HG03039 (cell line): ENCODE measurements around the gene TBX2.

Experiments
- ATAC-seq: cut with Tn5 transposase; IDR thresholded peaks from one replicate; pipeline ENCODE4 v1.9.1; 2021; ENCODE audit warnings: mild to moderate bottlenecking, moderate library complexity; ENCODE audit not compliant: unreplicated experiment

Gene TBX2

GRCh38 chr17:61368832-61369450 lies 30.7 kb upstream of the TBX2 start:
- ATAC-seq, result no peak

GRCh38 chr17:61369751-61370150 lies 29.9 kb upstream of the TBX2 start:
- ATAC-seq, result no peak

GRCh38 chr17:61371179-61371578 lies 28.5 kb upstream of the TBX2 start:
- ATAC-seq, result no peak

- no peak for ATAC-seq
Observed at GRCh38 chr17:61371606-61372005, 28.0 kb upstream of the TBX2 start.

- ATAC-seq, result no peak
Observed at GRCh38 chr17:61372436-61372835, 27.2 kb upstream of the TBX2 start.

- ATAC-seq, result no peak
Observed at GRCh38 chr17:61376931-61377838, 22.5 kb upstream of the TBX2 start.

- no peak for ATAC-seq
Observed at GRCh38 chr17:61378658-61379456, 20.8 kb upstream of the TBX2 start.

- no peak for ATAC-seq
Observed at GRCh38 chr17:61379457-61380216, 20.0 kb upstream of the TBX2 start.

GRCh38 chr17:61380217-61380835 lies 19.3 kb upstream of the TBX2 start:
- no peak for ATAC-seq

- no peak for ATAC-seq
Observed at GRCh38 chr17:61380836-61381525, 18.7 kb upstream of the TBX2 start.

- ATAC-seq, result no peak
Observed at GRCh38 chr17:61381537-61381936, 18.1 kb upstream of the TBX2 start.

- no peak for ATAC-seq
Observed at GRCh38 chr17:61382796-61383688, 16.6 kb upstream of the TBX2 start.

GRCh38 chr17:61383689-61384201 lies 15.9 kb upstream of the TBX2 start:
- no peak for ATAC-seq

- no peak for ATAC-seq
Observed at GRCh38 chr17:61384354-61384691, 15.3 kb upstream of the TBX2 start.

- ATAC-seq, result no peak
Observed at GRCh38 chr17:61384692-61385576, 14.7 kb upstream of the TBX2 start.

GRCh38 chr17:61385577-61386236 lies 13.9 kb upstream of the TBX2 start:
- ATAC-seq, result no peak

- ATAC-seq, result no peak
Observed at GRCh38 chr17:61386251-61386650, 13.4 kb upstream of the TBX2 start.
